CD4-positive, alpha-beta T cell treated with Interleukin-4 for 1 hour (primary cell): ENCODE measurements around the gene ALDH9A1.
A peak's percentile ranks its signal among the peaks of the same experiment; 100 is the strongest.
"Not testable (repeated sequence)": the region's sequence is repeated elsewhere in the genome, so short reads cannot be mapped to it uniquely, and the experiment has no call there.

Experiments used
- DNase-seq, 2 donors: peaks; one replicate each; pipeline ENCODE4 v3.0.0-alpha.2; 2020 to 2022

ALDH9A1 gene

GRCh38 chr1:165644064-165644735 is 54.2 kb downstream of the ALDH9A1 start:
- DNase-seq: no peak

- DNase-seq: no peak
These were observed 57.0 kb downstream of the ALDH9A1 start for GRCh38 chr1:165641231-165641987.

GRCh38 chr1:165639821-165640623 is 58.3 kb downstream of the ALDH9A1 start:
- DNase-seq: no peak

GRCh38 chr1:165638211-165638610 is 60.2 kb downstream of the ALDH9A1 start:
- DNase-seq: not testable (repeated sequence)

GRCh38 chr1:165637427-165637826 is 60.9 kb downstream of the ALDH9A1 start:
- DNase-seq: no peak

GRCh38 chr1:165635823-165636222 is 62.5 kb downstream of the ALDH9A1 start:
- no peak for DNase-seq

- no peak for DNase-seq
These were observed 63.0 kb downstream of the ALDH9A1 start for GRCh38 chr1:165635329-165635728.

- no peak for DNase-seq
These were observed 64.0 kb downstream of the ALDH9A1 start for GRCh38 chr1:165634154-165634921.

GRCh38 chr1:165633614-165634013 is 64.7 kb downstream of the ALDH9A1 start:
- DNase-seq: no peak

GRCh38 chr1:165632491-165632890 is 65.9 kb downstream of the ALDH9A1 start:
- DNase-seq: no peak

- no peak for DNase-seq
These were observed 66.3 kb downstream of the ALDH9A1 start for GRCh38 chr1:165632152-165632469.

GRCh38 chr1:165631342-165632151 is 66.8 kb downstream of the ALDH9A1 start:
- DNase-seq: peak; percentile 25 to 41

- peak; percentile 95 for DNase-seq
These were observed 67.6 kb downstream of the ALDH9A1 start, which contains the start of gene MGST3 for GRCh38 chr1:165630629-165631341. MGST3 (plus strand) TSS chr1:165631234; CDS start chr1:165649848, 18,614 bp downstream.

- DNase-seq: no peak
These were observed 68.3 kb downstream of the ALDH9A1 start for GRCh38 chr1:165629848-165630628.

- no peak for DNase-seq
These were observed 69.2 kb downstream of the ALDH9A1 start for GRCh38 chr1:165629151-165629550.

- no peak for DNase-seq
These were observed 70.1 kb downstream of the ALDH9A1 start for GRCh38 chr1:165628147-165628822.

- DNase-seq: no peak
These were observed 73.9 kb downstream of the ALDH9A1 start for GRCh38 chr1:165624441-165624840.

GRCh38 chr1:165623624-165624023 is 74.7 kb downstream of the ALDH9A1 start:
- no peak for DNase-seq

- no peak for DNase-seq
These were observed 78.7 kb downstream of the ALDH9A1 start for GRCh38 chr1:165619647-165620151.
